Upper lobe of right lung (tissue), 1 donor: ENCODE results near the gene LHFPL2. TPM values are rescaled to one million over a fixed set of nuclear protein-coding genes. Genes with fewer than 3 reads are reported as not detected.

Experiments
- ATAC-seq: fragments of 200-7000 bp; cut with Tn5 transposase; one replicate; pipeline ENCODE4 v1.9.1; 2020; ENCODE audit warnings: mild to moderate bottlenecking, moderate library complexity
- DNase-seq: peaks from one replicate; pipeline ENCODE4 v3.0.0-alpha.2; 2020
- H3K27ac ChIP-seq: fragments of 200-600 bp; one replicate; pipeline ENCODE4 v1.8.0; 2022
- H3K27me3 ChIP-seq: fragments of 200-600 bp; one replicate; pipeline ENCODE4 v1.8.0; 2022; ENCODE audit warnings: mild to moderate bottlenecking
- H3K36me3 ChIP-seq: fragments of 200-600 bp; one replicate; pipeline ENCODE4 v1.8.0; 2022
- H3K4me1 ChIP-seq: fragments of 200-600 bp; one replicate; pipeline ENCODE4 v1.8.0; 2022
- H3K4me3 ChIP-seq: fragments of 200-600 bp; one replicate; pipeline ENCODE4 v1.8.0; 2022; ENCODE audit warnings: mild to moderate bottlenecking
- H3K9me3 ChIP-seq: fragments of 200-600 bp; one replicate; pipeline ENCODE4 v1.8.0; 2022
- intact Hi-C: fragments of 100-400 bp; cut with DNase I; formaldehyde crosslinking; loops from one replicate; pipeline ENCODE4 v1.11.0; 2022
- total RNA-seq: library from RNA; stranded (reverse); fragmentation: NEBNext Ultra II Directional; extraction: Animal tissue kit (Norgen Biotek cat#: 25700); gene quantifications from one replicate; pipeline ENCODE4 v1.2.1, GENCODE V29; 2021
- TF ChIP-seq, protein P1 (sequence below): fragments of 200-600 bp; IDR thresholded peaks from one replicate; pipeline ENCODE4 v1.8.0; 2022; ENCODE audit warnings: antibody characterized with exemption
- donor health status: DM: no; HTN: yes; CAD: no; lungs with severe emphysema.

Gene LHFPL2
- total RNA-seq, 1 donor from 2014 or later = 41.0 TPM

DNA sequence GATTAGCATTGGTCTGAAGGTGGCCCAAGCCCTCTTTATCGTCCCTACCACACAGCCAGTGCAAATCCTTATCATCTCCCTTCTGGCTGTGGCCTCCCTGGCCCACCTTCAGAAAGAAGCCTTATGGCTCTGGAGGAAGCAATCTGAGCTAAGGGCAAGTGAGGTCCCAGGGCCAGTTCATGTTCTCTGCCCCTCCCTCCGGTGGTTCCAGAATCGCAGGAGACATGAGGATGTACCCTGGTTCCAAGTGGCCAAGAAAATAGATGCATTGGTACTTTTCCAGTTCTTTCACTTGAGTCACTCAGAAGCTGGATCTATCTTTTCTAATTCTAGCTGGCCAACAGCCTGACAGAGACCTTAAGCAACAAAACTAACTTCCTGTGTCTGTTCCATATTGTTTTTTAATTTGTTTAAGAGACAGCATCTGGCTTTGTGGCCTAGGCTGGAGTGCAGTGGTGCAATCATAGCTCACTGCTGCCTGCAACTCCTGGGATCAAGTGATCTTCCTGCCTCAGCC lies 60.7 kb downstream of the LHFPL2 start:
- Histone ChIP-seq H3K36me3 (no peaks in the 10 kb centered on the region), H3K9me3 (no peaks in the 10 kb centered on the region), H3K4me3 (no peak overlapping the region), H3K27me3 (no peaks in the 10 kb centered on the region), H3K27ac (no peak overlapping the region), H3K4me1 (peaks cover 20% of the 10 kb centered on the region)
- TF ChIP-seq, protein P1, sequence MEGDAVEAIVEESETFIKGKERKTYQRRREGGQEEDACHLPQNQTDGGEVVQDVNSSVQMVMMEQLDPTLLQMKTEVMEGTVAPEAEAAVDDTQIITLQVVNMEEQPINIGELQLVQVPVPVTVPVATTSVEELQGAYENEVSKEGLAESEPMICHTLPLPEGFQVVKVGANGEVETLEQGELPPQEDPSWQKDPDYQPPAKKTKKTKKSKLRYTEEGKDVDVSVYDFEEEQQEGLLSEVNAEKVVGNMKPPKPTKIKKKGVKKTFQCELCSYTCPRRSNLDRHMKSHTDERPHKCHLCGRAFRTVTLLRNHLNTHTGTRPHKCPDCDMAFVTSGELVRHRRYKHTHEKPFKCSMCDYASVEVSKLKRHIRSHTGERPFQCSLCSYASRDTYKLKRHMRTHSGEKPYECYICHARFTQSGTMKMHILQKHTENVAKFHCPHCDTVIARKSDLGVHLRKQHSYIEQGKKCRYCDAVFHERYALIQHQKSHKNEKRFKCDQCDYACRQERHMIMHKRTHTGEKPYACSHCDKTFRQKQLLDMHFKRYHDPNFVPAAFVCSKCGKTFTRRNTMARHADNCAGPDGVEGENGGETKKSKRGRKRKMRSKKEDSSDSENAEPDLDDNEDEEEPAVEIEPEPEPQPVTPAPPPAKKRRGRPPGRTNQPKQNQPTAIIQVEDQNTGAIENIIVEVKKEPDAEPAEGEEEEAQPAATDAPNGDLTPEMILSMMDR = no peak
- ATAC-seq (peak; percentile 37), DNase-seq (no peak)
- intact Hi-C loops = no loop called here

DNA sequence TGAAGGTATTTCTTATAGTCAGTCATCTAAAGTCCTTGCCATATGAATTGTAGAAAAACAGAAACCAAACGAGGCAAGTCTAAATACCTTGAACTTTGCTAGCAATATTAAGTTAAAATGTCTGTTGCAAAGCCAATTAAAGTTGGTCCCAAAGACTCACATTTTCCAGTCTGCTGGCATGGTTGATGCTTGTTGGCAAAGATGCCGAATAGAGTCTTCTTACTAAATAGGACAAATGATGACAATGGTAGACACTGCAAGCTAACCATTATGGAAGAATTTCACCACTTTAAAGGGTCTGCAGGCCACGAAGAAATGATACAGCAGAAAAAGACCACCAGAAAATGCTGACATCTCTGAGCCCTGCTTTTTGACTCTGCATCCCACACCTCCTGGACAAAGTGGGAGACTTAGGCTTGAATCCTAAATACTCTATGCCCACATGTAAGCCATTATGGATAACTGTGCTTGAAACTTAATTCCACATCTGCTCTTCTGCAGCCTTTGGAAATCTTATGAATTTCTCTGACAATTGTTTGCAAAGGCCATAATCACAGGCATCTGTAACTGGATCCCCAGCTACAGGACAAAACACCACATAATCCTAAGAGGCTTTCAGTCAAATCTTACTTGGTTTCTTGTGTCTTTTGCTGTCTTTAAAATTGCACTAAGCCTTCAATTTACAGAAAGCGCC lies 61.3 kb downstream of the LHFPL2 start:
- no peaks in the 10 kb centered on the region for H3K9me3 ChIP-seq
- intact Hi-C loops = no loop called here
- no peak for DNase-seq
- H3K27me3 ChIP-seq = no peaks in the 10 kb centered on the region
- H3K36me3 ChIP-seq = no peaks in the 10 kb centered on the region
- H3K4me1 ChIP-seq = peaks cover 20% of the 10 kb centered on the region
- H3K4me3 ChIP-seq = no peak overlapping the region
- TF ChIP-seq, protein P1 = no peak
- no peak overlapping the region for H3K27ac ChIP-seq
- ATAC-seq = no peak

DNA sequence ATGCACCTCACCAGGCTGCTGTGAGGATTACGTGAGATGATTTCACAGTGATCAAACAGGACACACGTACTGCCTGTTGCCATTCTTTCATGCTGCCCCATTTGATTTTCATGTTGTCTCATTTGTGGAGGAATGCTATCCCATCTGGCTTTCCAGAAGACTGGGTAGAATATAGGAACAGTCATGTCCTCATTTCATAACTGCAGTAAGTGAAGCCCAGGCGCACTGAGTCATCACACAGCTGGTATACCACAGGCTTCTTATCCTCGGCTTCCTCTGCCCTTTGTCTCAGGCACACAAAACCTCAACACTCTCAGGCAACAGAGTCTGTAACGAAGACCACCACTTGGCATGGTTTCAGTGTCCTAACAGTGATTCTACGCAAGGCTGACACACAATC lies 62.3 kb downstream of the LHFPL2 start:
- no peak for DNase-seq
- H3K9me3 ChIP-seq = no peaks in the 10 kb centered on the region
- no peak overlapping the region for H3K4me3 ChIP-seq
- no peaks in the 10 kb centered on the region for H3K27me3 ChIP-seq
- H3K36me3 ChIP-seq = no peaks in the 10 kb centered on the region
- intact Hi-C loops = no loop called here
- TF ChIP-seq, protein P1 = no peak
- peaks cover 12% of the 10 kb centered on the region for H3K4me1 ChIP-seq
- ATAC-seq = peak; percentile 86
- no peak overlapping the region for H3K27ac ChIP-seq

DNA sequence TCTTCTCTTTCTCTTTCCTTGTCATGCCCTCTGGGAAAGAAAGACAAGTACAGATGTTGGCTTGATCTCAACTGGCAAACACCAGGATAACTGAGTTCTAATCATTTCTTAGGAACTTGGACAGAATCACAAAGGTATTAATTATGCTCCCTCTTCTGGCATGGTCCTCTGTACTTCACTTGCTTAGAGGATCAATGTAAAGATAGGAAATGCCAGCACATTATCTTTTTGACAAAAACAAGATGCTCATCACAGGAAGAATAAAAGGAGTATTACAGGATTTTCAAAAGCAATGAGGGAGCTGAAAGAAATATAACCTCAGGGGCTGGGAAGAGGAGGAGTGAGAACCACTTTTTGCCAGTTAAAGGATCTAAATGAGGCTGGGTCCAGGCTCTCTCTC lies 70.6 kb downstream of the LHFPL2 start:
- no peak for DNase-seq
- no peaks in the 10 kb centered on the region for H3K9me3 ChIP-seq
- H3K27me3 ChIP-seq = no peaks in the 10 kb centered on the region
- ATAC-seq = no peak
- H3K36me3 ChIP-seq = no peaks in the 10 kb centered on the region
- H3K4me3 ChIP-seq = no peak overlapping the region
- intact Hi-C loops = no loop called here
- no peak overlapping the region for H3K27ac ChIP-seq
- TF ChIP-seq, protein P1 = no peak
- H3K4me1 ChIP-seq = peaks cover 16% of the 10 kb centered on the region

DNA sequence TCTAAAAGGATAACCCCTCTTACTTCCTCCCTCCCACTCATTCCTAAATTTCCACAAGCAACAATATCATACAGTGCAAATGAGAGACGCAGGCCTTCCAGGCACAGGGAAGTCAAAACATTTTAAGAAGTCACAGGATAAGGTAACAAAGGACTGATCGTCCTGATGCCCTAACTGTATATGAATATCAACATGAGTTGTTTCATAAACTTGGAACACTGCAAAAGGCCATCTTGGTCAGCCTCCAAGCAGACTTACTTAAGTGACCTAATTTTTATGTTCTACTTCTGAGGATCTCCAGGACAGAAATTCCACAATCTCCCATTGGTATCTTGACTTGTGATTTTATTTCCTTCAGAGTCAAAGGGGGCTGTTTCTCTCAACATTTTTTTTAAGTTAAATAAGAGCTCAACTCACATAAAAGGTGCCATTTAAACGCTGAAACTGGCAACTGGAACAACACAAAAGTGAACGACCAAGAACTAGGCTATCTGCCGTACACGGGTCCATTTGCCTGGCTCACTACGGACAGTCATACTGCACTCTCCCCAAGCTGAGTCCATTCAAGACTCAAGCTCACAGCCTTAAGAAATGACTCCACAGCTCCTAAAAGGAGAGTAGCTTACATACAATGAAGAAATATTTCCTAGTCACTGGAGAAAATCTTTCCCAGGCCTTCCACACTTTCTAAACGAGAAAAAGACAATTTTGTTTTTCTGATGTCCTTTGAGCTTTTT lies 71.3 kb downstream of the LHFPL2 start:
- no peak for DNase-seq
- Histone ChIP-seq H3K4me1 (peaks cover 19% of the 10 kb centered on the region), H3K4me3 (no peak overlapping the region), H3K9me3 (no peaks in the 10 kb centered on the region), H3K27me3 (no peaks in the 10 kb centered on the region), H3K36me3 (no peaks in the 10 kb centered on the region), H3K27ac (no peak overlapping the region)
- intact Hi-C loops = no loop called here
- TF ChIP-seq, protein P1 = no peak
- ATAC-seq = no peak
